ENCODE results near the gene ZFHX3. TPM values are rescaled to one million over a fixed set of nuclear protein-coding genes. Genes with fewer than 3 reads are reported as not detected.

ZFHX3 gene
- polyA plus RNA-seq, 1 donor from 2014 or later: 26.4 TPM

- Histone ChIP-seq H3K4me3 (ENCODE audit: low read length) (no peak overlapping the region), H3K27ac (ENCODE audit: low read length) (peak overlapping the region; percentile 46), H3K9ac (ENCODE audit: low read length) (no peak overlapping the region), H4K20me1 (ENCODE audit: insufficient read depth) (no peaks in the 10 kb centered on the region), H3K4me2 (ENCODE audit: low read length) (no peak overlapping the region), H3K36me3 (ENCODE audit: insufficient read depth, low read length) (no peaks in the 10 kb centered on the region), H2AFZ (ENCODE audit: low read depth, low read length) (no peak overlapping the region), H3K9me3 (ENCODE audit: low read length) (no peaks in the 10 kb centered on the region), H3K27me3 (ENCODE audit: insufficient read depth, low read depth, low read length) (no peaks in the 10 kb centered on the region), H3K9me2 (ENCODE audit: insufficient read depth, low read length) (no peaks in the 10 kb centered on the region), H3K79me2 (replicated peaks; ENCODE audit: insufficient read depth, low read length) (peaks cover 89% of the 10 kb centered on the region), H3F3A (ENCODE audit: insufficient read depth, low read length, poor library complexity, severe bottlenecking) (peaks cover 6% of the 10 kb centered on the region)
- TF ChIP-seq RAD21 (conservative IDR thresholded peaks at IDR 0.05): no peak
- no peak for TF ChIP-seq SMC3 (conservative IDR thresholded peaks at IDR 0.05; ENCODE audit: poor library complexity)
- no peak for TF ChIP-seq EP300 (conservative IDR thresholded peaks at IDR 0.05; ENCODE audit: poor library complexity, severe bottlenecking)
- no peak for TF ChIP-seq TAF1 (IDR thresholded peaks at IDR 0.05; ENCODE audit: low read depth)
- no peak for TF ChIP-seq REST (IDR thresholded peaks at IDR 0.05; ENCODE audit: borderline replicate concordance)
- TF ChIP-seq CTCF (IDR thresholded peaks at IDR 0.05; ENCODE audit: poor library complexity, severe bottlenecking): no peak
- TF ChIP-seq POLR2AphosphoS5 (IDR thresholded peaks at IDR 0.05): no peak
- no peak for TF ChIP-seq MXI1 (conservative IDR thresholded peaks at IDR 0.05; ENCODE audit: poor library complexity, severe bottlenecking)
- no peak for TF ChIP-seq EZH2 (IDR thresholded peaks at IDR 0.05; ENCODE audit: borderline replicate concordance, insufficient read depth, low read length, poor library complexity, severe bottlenecking)
Observed at GRCh38 chr16:72846594-72846993, 201.3 kb downstream of the ZFHX3 start.

GRCh38 chr16:72845322-72846020, 202.5 kb downstream of the ZFHX3 start:
- Histone ChIP-seq H3F3A (ENCODE audit: insufficient read depth, low read length, poor library complexity, severe bottlenecking) (peaks cover 6% of the 10 kb centered on the region), H3K4me3 (ENCODE audit: low read length) (no peak overlapping the region)
- TF ChIP-seq REST (IDR thresholded peaks at IDR 0.05; ENCODE audit: borderline replicate concordance) (no peak), RAD21 (conservative IDR thresholded peaks at IDR 0.05) (no peak), EP300 (conservative IDR thresholded peaks at IDR 0.05; ENCODE audit: poor library complexity, severe bottlenecking) (no peak), POLR2AphosphoS5 (IDR thresholded peaks at IDR 0.05) (no peak), SMC3 (conservative IDR thresholded peaks at IDR 0.05; ENCODE audit: poor library complexity) (no peak), EZH2 (IDR thresholded peaks at IDR 0.05; ENCODE audit: borderline replicate concordance, insufficient read depth, low read length, poor library complexity, severe bottlenecking) (no peak)

More at GRCh38 chr16:72845322-72846020, 202.5 kb downstream of the ZFHX3 start:
- H2AFZ ChIP-seq (ENCODE audit: low read depth, low read length): no peak overlapping the region
- no peaks in the 10 kb centered on the region for H3K9me2 ChIP-seq (ENCODE audit: insufficient read depth, low read length)
- no peak overlapping the region for H3K4me2 ChIP-seq (ENCODE audit: low read length)
- H3K9ac ChIP-seq (ENCODE audit: low read length): no peak overlapping the region
- H3K27ac ChIP-seq (ENCODE audit: low read length): peak overlapping the region; percentile 57
- peaks cover 91% of the 10 kb centered on the region for H3K79me2 ChIP-seq (replicated peaks; ENCODE audit: insufficient read depth, low read length)
- H3K27me3 ChIP-seq (ENCODE audit: insufficient read depth, low read depth, low read length): no peaks in the 10 kb centered on the region
- no peaks in the 10 kb centered on the region for H3K36me3 ChIP-seq (ENCODE audit: insufficient read depth, low read length)
- H4K20me1 ChIP-seq (ENCODE audit: insufficient read depth): no peaks in the 10 kb centered on the region
- H3K9me3 ChIP-seq (ENCODE audit: low read length): no peaks in the 10 kb centered on the region

Data from neural cell (in vitro differentiated cells).